Right ventricle myocardium inferior (tissue), 1 donor: ENCODE measurements around the gene PRDX4. TPM values are rescaled to one million over a fixed set of nuclear protein-coding genes. Genes with fewer than 3 reads are reported as not detected.
A peak's percentile ranks its signal among the peaks of the same experiment; 100 is the strongest.
"Not testable (repeated sequence)": the region's sequence is repeated elsewhere in the genome, so short reads cannot be mapped to it uniquely, and the experiment has no call there.

Experiments used
- ATAC-seq: fragments of 200-7000 bp; cut with Tn5 transposase; one replicate; pipeline ENCODE4 v1.9.1; 2020; ENCODE audit warnings: mild to moderate bottlenecking, moderate library complexity
- DNase-seq: peaks from one replicate; pipeline ENCODE4 v3.0.0; 2021; ENCODE audit errors: missing footprints
- intact Hi-C: fragments of 100-400 bp; cut with DNase I; formaldehyde crosslinking; loops from one replicate; pipeline ENCODE4 v1.11.0; 2022
- long read RNA-seq: library from polyadenylated mRNA; unstranded; transcript quantifications from one replicate; pipeline ENCODE4 v2.0.0, GENCODE V29; 2021
- total RNA-seq: library from RNA; stranded (reverse); fragmentation: NEBNext Ultra II Directional; extraction: Animal tissue kit (Norgen Biotek cat#: 25700); gene quantifications from one replicate; pipeline ENCODE4 v1.2.1, GENCODE V29; 2021
- donor health status: DM: no; HTN: yes; CAD: no; lungs with severe emphysema.

Gene PRDX4
- 46.9 TPM for total RNA-seq
- long read RNA-seq, transcript PRDX4-202 (7 exons, 1,005 nt), result major isoform, 36 of 37 reads
- long read RNA-seq, partial matches to known transcripts, result 0 of 37 reads
- long read RNA-seq, other reads (novel, unspliced or antisense), result 1 of 37 reads

DNA sequence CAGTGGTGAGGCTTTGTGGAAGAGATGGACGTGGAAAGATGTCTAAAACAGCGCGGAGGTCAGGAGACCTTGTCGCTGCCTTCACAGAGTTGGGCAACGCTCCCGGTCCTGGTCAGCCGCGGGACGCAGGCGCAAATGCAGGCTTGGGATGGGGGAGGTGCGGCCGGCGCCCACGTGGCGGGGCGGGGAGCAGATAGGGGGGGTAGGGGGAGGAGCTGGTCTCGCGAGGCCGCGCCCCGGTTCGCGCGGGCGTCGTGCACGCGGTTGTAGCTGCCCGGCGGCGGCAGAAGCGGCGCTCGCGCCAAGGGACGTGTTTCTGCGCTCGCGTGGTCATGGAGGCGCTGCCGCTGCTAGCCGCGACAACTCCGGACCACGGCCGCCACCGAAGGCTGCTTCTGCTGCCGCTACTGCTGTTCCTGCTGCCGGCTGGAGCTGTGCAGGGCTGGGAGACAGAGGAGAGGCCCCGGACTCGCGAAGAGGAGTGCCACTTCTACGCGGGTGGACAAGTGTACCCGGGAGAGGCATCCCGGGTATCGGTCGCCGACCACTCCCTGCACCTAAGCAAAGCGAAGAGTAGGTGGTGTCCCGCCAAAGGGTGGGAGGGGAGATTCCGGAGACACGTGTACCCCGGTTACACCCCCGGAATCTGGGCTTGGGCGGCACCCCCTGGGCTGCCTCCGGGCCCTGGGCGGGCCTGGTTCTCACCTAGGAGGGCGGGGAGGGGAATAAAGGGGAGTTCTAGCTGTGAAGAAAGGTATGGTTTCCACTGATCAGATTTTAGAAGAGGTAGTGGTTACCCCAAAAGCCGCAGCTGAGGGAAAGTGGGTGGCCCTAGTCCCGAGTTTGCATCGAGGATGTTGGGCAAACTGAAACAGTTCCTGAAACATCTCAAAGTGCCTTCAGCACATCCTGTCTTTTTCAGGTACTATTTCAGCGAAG, at the start of gene PRDX4:
Gene PRDX4, plus strand, starts transcription at position 255 of the 939 bp plus-strand sequence. Its CDS starts 78 bp downstream, at position 333.
- ATAC-seq, result peak; percentile 99
- intact Hi-C loops, result loop anchor here (1.0 kb wide), 1 partner anchor 240 kb away; the partner anchor contains the start of gene APOO
- peak; percentile 95 for DNase-seq

DNA sequence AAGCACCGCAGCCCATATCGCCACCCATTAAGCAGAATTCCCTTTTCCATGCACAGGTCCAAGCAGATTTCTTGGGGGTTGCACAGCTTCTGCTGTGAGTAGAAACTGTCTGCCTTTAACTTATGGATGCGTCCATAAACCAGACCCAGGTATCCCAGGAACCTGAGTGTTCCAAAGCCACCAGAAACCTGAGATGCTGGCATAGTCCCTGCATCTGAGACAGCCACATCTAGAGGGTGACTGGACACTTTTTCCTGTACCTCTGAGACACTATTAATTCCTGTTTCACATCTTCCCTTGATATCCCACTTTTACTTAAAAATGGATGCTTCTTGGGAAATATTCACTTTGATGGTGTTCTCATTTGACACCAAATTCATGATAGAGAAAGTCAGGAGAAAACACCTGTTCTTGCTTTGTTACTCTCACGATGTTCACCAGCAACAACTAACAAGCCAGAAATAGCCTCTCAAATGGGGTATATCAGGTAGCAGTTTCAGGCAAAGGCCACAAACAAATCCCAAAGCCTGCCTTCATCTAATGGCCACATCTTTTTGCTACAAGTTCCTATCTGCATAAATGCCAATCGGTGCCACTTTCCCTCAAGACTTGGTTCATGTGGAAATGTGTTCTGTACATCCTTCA, 45.5 kb upstream of the PRDX4 start:
- DNase-seq, result no peak
- ATAC-seq, result no peak
- intact Hi-C loops, result no loop called here

DNA sequence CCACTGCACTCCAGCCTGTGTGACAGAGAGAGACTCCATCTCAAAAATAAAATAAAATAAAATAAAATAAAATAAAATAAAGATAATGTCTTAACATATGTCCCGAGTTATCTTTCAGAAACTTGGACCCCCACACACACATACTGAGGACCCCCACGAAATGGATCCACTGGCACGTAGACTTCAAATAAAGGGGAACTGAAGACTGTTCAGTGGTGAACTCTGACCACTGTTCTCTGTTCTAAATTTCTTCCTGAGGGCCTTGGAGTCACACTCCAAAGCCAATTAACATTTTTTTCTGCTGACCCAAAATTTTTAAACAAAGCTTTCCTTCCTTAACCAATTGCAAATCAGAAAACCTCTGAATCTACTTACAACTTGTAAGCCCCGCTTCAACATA, 43.5 kb upstream of the PRDX4 start:
- ATAC-seq (no peak), DNase-seq (no peak)

DNA sequence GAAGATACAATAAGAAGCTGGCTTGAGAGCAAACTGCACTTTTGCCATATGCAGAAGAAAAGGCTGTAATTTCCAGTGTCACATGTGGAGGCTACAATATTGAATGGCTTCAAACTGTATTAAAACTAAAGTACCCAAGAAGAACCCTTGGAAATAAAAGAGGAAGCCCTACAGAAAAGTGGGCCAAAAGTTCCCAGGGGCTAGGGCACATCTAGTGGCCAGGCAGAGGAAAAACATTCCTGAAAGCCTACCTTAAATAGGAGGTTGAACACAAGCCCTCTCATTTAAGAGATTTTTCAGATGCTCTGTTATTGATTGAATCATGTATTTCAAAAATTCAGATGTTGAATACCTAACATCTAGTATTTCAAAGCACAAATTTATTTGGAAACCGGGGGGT, 40.6 kb upstream of the PRDX4 start:
- intact Hi-C loops, result no loop called here
- no peak for ATAC-seq
- DNase-seq, result no peak

More for the DNA sequence above, 43.5 kb upstream of the PRDX4 start:
- intact Hi-C loops, result no loop called here

DNA sequence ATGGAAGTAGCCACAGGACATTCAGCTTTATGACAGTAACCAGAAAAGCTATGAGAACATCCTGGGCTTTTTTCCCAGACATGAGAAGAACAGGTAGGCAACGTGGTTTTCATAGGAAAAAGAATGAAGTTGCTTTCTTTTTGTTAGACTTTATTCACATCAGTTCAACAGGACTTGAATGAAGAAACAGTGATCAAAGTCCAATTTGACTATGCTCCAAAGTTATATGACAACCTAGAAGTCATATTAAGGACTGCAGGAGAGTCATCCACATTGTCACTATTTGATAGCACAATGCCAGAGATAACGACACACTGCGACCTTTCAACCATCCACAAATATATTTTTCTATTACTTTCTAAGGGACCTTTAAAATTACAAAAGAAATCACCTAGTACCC, 39.2 kb upstream of the PRDX4 start:
- no peak for ATAC-seq
- intact Hi-C loops, result no loop called here
- DNase-seq, result no peak

DNA sequence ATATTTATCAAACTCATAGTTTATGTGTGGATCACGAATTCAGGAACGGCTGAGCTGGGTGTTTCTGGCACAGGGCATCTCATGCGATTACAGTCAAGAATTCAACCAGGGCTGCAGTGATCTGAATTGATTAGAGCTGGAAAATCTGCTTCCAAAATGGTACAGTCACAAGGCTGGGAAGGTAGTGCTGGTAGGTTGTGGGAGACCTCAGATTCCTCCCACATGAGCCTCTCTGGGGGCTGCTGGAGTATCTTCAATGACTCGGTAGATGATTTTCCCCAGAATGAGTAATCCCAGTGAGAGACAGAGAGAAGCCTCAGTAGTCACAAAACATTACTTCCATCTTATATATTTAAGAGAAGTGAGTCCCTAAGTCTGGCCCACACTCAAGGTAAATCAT, 36.2 kb upstream of the PRDX4 start:
- DNase-seq (no peak), ATAC-seq (no peak)
- intact Hi-C loops, result no loop called here

DNA sequence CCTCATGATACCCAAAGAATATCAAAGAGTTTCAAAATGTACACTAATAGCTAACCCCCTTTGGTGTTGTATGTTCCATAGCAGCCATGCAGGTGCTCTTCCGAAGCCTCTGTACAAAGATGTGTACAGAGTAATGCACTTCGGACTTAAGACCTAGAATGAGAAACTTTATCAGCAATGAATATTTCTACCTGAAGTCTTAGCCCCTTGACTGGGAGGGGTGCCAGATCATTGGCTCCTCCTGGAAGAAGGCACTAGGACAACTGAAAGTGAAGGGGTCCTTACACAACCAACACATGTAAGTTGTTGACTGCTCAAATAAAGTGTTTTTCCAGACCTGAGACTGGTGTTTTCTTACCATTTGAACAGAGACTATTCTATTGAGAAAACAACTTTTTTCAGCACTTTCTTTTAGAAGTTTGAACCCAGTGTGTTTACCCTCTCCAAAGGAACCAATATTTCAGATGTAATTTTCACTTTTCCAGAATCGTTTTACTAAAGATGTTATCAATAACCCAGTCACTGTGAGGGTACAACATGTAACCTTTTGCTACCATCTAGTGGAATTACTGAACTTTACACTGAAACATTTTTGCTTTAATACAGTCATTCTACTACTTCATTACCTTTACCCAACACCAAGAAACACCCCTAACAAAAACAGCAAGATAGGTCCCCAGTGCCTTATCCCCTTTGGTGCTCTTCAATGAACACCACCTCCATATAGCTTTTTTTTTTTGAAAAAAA, 33.3 kb upstream of the PRDX4 start:
- ATAC-seq (no peak), DNase-seq (no peak)
- intact Hi-C loops, result no loop called here

DNA sequence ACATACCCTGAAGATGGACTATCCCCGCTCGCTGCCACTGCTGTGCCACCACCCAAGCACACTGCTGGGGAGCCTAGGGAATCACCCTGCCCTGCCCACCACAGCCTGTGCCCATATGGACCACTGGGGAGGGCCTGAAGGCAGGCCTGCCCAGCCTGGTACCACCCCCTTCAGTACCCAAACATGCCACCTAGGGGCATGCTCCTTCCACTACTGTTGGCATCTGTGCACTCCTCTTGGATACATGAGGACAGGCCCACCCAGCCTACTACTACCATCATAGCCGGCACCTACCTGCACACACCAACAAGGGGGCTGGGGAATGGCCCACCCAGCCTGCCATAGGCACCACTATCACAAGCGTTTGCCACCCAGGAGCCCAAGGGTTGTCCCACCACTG, 30.1 kb upstream of the PRDX4 start:
- ATAC-seq (no peak), DNase-seq (no peak)
- intact Hi-C loops, result no loop called here

DNA sequence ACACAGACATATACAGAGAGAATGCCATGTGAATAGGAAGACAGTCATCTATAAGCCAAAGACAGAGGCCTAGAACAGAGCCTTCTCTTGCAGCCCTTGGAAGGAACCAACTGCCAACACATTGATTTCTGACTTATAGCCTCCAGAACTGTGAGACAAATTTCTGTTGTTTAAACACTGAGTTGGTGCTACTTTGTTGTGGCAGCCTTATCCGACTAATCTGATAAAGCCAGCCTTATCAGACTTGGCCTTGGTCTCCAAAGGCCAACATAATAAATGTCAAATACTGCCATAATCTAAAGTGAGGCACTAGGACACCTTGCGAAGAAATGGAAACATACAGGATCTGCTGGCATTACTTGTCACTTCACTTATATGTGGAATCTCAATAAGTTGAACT, 24.3 kb upstream of the PRDX4 start:
- ATAC-seq (no peak), DNase-seq (no peak)
- intact Hi-C loops, result no loop called here

DNA sequence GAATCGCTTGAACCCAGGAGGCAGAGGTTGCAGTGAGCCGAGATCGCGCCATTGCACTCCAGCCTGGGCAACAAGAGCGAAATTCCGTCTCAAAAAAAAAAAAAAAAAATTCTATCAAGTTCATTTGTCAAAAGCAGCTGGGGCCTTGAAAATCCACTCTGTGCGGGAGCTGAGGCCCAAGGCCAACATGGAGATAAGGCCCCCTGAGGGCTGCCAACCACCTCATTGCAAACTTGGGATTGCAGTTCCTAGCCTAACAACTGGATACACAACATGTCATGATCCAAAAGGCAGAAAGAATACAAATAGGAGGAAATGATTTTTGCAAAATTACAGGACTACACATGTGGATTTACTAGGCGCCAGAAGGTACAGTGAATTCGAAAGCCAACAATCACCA, 22.5 kb upstream of the PRDX4 start:
- ATAC-seq, result no peak
- intact Hi-C loops, result no loop called here
- no peak for DNase-seq

DNA sequence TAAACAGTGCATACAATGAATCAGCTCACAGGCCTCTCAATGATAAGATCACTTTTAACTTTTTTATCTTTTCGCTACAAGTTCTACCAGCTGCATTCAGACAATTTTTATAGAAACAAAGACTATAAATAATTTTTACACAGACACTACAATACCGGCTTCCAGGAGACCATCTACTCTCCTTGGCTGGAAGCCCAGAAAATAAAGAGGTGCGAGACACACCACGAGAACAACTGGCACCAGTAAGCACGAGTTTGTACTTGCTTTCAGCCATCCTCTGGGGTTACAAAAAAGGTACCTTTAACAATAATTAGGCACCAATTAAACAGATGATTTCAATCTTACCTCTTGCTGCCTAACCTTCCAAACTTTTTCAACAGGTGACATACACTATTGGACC, 11.2 kb upstream of the PRDX4 start:
- intact Hi-C loops, result no loop called here
- DNase-seq (no peak), ATAC-seq (no peak)

DNA sequence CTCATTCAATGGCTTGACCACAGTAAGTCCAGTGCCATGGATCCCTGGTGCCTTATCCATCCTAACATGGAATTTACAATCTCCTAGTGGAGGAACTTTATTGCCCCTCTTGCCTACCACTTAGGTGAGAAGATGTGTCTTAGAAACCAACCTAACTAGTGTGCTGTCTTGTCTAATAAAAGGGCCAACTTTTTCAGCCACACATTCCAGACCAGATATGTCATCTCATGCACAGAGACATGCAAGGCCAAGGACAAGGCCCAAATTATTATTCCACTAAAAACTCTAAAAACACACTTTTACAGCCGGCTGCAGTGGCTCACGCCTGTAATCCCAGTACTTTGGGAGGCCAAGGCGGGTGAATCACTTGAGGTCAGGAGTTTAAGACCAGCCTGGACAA, 10.6 kb upstream of the PRDX4 start:
- intact Hi-C loops, result no loop called here
- no peak for ATAC-seq
- DNase-seq, result no peak

DNA sequence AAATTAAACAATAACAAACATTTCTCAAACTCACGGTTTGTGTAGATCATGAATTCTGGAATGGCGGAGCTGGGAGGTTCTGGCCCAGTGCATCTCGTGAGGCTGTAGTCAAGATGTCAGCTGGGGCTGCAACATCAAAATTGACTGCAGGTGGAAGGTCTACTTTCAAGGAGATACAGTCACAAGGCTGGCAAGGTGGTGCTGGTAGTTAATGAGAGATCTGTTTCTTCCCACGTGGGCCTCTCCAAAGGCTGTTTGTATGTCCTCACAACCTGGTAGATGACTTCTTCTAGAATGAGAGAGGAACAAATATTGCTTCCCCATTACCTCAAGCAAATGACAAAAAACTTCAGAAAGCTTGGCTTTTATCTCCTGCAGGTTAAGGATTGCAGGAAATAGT, 8.0 kb upstream of the PRDX4 start:
- DNase-seq (no peak), ATAC-seq (no peak)
- intact Hi-C loops, result no loop called here

DNA sequence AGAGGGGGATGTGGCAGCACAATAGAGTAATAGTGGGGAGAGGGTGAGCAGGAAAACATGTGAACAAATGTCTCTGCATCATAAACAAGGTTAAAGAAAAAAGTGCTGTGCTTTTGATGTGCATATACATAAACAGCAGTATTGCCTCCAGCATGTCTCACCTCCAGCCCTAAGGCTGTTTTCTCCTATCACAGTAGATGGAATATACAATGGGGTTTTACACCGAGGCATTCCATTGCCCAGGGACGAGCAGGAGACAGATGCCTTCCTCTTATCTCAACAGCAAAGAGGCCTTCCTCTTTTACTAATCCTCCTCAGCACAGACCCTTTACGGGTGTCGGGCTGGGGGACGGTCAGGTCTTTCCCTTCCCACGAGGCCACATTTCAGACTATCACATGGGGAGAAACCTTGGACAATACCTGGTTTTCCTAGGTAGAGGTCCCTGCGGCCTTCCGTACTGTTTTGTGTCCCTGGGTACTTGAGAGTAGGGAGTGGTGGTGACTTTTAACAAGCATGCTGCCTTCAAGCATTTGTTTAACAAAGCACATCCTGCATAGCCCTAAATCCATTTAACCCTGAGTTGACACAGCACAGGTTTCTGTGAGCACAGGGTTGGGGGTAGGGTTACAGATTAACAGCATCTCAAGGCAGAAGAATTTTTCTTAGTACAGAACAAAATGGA, 7.1 kb upstream of the PRDX4 start:
- intact Hi-C loops, DNase-seq, ATAC-seq: not testable (repeated sequence)

DNA sequence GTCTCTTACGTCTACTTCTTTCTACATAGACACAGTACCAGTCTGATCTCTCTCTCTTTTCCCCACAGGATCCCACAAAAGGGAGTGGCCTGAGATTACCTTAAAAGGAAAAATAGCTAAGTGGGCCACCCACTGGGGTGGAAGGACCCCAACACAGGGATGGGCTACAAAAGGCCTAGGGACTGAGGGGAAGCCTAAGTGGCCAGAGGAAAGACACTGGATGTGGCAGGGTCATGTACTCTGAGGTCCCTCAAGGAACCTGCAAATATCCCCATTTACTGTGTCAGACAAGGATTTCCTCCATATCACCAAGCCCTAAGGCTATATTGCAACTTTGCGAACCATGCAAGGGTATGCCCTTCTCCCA, 6.5 kb upstream of the PRDX4 start:
- ATAC-seq (no peak), DNase-seq (no peak)
- intact Hi-C loops, result no loop called here

DNA sequence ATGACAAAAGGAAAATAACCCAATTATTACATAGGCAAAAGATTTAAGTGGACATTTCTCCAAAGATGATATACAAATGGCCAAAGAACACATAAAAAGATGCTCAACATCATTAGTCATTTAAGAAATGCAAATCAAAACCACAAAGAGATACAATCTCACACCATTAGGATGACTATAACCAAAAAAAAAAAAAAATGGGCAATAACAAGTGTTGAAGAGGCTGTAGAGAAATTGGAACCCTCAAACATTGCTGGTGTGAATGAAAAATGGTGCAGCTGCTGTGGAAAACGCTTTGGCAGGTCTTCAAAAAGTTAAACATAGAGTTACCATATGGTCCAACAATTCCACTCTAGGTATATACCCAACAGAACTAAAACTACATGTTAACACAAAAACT, 5.6 kb upstream of the PRDX4 start:
- no peak for DNase-seq
- no peak for ATAC-seq
- intact Hi-C loops, result no loop called here

DNA sequence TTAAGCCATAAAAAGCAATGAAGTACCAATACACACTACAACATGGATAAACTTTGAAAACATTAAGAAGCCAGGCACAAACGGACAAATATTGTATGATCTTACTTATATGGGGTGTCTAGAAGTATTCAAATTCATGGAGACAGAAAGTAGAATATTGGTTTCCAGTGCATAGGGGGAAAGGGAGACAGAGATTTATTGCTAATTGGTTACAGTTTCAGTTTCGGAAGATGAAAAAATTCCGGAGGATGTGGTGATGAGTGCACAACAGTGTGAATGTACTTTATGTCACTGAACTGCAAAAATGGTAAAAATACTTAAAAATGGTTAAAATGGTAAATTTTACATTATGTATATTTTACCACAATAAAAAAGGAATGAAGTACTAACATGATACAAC, 5.1 kb upstream of the PRDX4 start:
- ATAC-seq (no peak), DNase-seq (no peak)
- intact Hi-C loops, result no loop called here

DNA sequence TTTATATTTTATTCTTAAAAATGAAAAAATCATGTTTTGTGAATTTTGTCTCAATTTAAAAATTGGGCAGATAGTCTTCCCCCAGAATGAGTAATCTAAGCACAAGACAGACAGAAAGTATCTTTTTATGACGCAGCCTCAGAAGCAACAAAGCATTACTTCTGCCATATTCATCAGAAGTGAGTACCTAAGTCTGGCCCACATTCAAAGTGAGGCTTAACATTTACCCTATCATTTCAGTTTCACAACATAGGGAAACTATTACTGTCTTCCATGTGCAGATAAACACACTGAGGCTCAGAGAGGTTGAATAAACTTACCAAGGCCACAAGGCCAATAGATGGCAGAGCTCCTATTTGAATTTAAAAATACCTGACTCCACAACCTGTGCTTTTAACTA, 4.4 kb upstream of the PRDX4 start:
- no peak for DNase-seq
- ATAC-seq, result no peak
- intact Hi-C loops, result no loop called here

DNA sequence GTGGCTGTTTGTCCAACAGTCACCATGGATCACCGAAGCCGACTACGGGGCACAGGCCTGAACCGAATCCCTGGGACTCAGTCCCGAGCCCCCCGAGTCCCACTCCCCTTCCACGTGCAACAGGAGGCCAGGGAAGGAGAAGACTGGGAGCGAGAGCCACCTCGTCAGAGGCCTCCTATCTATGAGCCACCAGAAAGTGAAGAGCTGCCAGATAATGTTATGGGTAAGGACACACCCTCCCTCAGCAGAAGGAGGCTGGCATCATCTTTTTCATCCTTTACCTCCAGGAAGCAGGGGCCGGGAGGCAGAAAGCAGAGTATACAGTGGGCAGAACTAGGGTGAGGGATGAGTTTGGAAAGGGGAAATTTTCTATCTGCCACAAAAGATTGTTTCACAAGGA, 2.8 kb upstream of the PRDX4 start:
- intact Hi-C loops, result no loop called here

More for the DNA sequence above, 2.8 kb upstream of the PRDX4 start:
- DNase-seq (no peak), ATAC-seq (no peak)
